Measurements from ENCODE around the gene RUNX1.

DNA sequence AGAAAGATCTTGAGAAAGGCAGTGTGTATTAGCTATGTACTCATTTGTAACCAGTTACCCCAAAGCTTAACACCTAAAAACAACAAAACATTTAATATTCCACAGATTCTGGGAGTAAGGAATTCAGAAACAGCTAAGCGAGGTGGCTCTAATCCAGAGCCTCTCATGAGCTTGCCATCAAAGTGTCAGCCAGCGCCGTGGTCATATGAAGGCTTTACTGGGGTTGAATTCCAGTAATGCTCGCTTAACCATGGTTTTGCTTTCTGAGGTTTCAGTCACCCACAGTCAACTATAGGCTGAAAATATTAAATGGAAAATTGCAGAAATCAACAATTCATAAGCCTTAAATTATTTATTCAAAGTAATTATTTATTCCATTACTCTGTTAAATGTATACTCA, 278.5 kb downstream of the RUNX1 start:
- TF ChIP-seq POLR2AphosphoS5 (IDR thresholded peaks at IDR 0.05) = no peak
- TF ChIP-seq, protein P1, sequence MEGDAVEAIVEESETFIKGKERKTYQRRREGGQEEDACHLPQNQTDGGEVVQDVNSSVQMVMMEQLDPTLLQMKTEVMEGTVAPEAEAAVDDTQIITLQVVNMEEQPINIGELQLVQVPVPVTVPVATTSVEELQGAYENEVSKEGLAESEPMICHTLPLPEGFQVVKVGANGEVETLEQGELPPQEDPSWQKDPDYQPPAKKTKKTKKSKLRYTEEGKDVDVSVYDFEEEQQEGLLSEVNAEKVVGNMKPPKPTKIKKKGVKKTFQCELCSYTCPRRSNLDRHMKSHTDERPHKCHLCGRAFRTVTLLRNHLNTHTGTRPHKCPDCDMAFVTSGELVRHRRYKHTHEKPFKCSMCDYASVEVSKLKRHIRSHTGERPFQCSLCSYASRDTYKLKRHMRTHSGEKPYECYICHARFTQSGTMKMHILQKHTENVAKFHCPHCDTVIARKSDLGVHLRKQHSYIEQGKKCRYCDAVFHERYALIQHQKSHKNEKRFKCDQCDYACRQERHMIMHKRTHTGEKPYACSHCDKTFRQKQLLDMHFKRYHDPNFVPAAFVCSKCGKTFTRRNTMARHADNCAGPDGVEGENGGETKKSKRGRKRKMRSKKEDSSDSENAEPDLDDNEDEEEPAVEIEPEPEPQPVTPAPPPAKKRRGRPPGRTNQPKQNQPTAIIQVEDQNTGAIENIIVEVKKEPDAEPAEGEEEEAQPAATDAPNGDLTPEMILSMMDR (IDR thresholded peaks at IDR 0.05) = no peak
